ENCODE data around the gene MAP1LC3A. TPM values are rescaled to one million over a fixed set of nuclear protein-coding genes. Genes with fewer than 3 reads are reported as not detected.

The MAP1LC3A gene
- total and polyA plus RNA-seq, 2 donors (not counting 3 experiments of a cell fraction or from before 2014, with no cell fraction given): 32.1 to 39.8 TPM

DNA sequence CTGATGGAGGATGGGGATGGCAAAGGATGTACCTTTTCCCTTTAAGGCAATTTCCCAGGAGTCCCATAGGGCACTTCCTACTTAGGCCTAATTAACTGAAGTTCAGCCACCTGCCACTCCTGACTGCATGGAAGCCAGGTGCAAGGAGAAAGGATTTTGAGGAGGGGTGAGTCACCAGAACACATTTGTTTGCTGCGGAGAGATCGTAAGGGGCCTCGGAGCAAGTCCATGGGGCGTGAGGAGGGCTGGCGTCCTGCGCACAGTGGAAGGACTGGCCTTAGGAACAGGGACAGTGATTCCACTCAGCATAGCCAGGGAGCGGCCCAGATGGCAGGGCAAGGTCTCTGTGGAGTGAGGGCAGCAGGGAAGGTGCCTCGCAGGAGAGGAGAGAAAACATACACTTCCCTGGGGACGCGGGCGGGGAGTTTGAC lies 11.8 kb upstream of the MAP1LC3A start:
- intact Hi-C loops (cut with micrococcal nuclease) (no loop called here), dilution Hi-C loops (cut with MboI; ENCODE audit: extremely low pct_ligation_motif_present, low sequenced_read_pairs) (no loop called here)
- CTCF ChIA-PET: interaction anchor here (1.0 to 1.2 kb wide), 2 partner anchors 16 to 223 kb away, joined by 4 read pairs; no protein-coding TSS in a partner anchor
- TF ChIP-seq EZH2 (IDR thresholded peaks at IDR 0.05; ENCODE audit: borderline replicate concordance, low read depth, low read length, severe bottlenecking): no peak
- no peak for TF ChIP-seq FOS (IDR thresholded peaks at IDR 0.05; ENCODE audit: borderline replicate concordance, insufficient read depth, low read length)
- TF ChIP-seq POLR2A (IDR thresholded peaks at IDR 0.05; ENCODE audit: low read depth, low read length): no peak
- no peak for TF ChIP-seq CTCF (IDR thresholded peaks at IDR 0.05; ENCODE audit: extremely low read depth in 1 of 2, insufficient read depth in 1 of 2, low read depth in 1 of 2, low read length in 2 of 2)
- TF ChIP-seq POLR2AphosphoS5 (IDR thresholded peaks at IDR 0.05; ENCODE audit: insufficient read depth, low read depth, low read length): no peak
- TF ChIP-seq GATA2 (IDR thresholded peaks at IDR 0.05; ENCODE audit: insufficient read depth, insufficient read length, low read depth, low read length): no peak
- TF ChIP-seq, protein P1, sequence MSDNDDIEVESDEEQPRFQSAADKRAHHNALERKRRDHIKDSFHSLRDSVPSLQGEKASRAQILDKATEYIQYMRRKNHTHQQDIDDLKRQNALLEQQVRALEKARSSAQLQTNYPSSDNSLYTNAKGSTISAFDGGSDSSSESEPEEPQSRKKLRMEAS (IDR thresholded peaks at IDR 0.05; ENCODE audit: insufficient read depth, insufficient read length): no peak
- TF ChIP-seq MYC (IDR thresholded peaks at IDR 0.05; ENCODE audit: low read depth, low read length): no peak
- no peak for TF ChIP-seq JUN (IDR thresholded peaks at IDR 0.05; ENCODE audit: borderline replicate concordance, insufficient read depth, insufficient read length, low read depth)
- Histone ChIP-seq H3K27me3 (ENCODE audit: control insufficient read depth in 2 of 2, insufficient read depth in 2 of 2, low read length in 2 of 2) (no peaks in the 10 kb centered on the region), H3K79me2 (ENCODE audit: control insufficient read depth, insufficient read depth, low read length) (no peaks in the 10 kb centered on the region), H3K9me1 (replicated peaks; ENCODE audit: control insufficient read depth, extremely low read depth, insufficient read depth, low read length) (no peaks in the 10 kb centered on the region), H3K9ac (replicated peaks; ENCODE audit: extremely low read depth, insufficient read depth, low read length) (no peak overlapping the region), H2AFZ (ENCODE audit: low read depth, low read length) (no peak overlapping the region), H3K27ac (ENCODE audit: insufficient read depth, low read depth, low read length) (no peak overlapping the region), H3K4me2 (ENCODE audit: insufficient read depth, low read length) (no peak overlapping the region), H3K9me3 (replicated peaks; ENCODE audit: control insufficient read depth, insufficient read depth, low read length) (no peaks in the 10 kb centered on the region), H3K4me3 (replicated peaks in 1 of 3; ENCODE audit: insufficient read depth in 1 of 3, low read depth in 1 of 3, low read length in 3 of 3) (no peak overlapping the region), H3K36me3 (ENCODE audit: control insufficient read depth in 2 of 2, extremely low read depth in 1 of 2, insufficient read depth in 2 of 2, low read length in 2 of 2) (peaks cover 0 to 3% of the 10 kb centered on the region in 2 experiments), H3K4me1 (ENCODE audit: control insufficient read depth, extremely low read depth, insufficient read depth, low read length) (no peaks in the 10 kb centered on the region), H4K20me1 (replicated peaks; ENCODE audit: control insufficient read depth, extremely low read depth, insufficient read depth, low read length) (no peaks in the 10 kb centered on the region)
- POLR2A ChIA-PET: no interaction called here
- DNase-seq (ENCODE audit: low read depth, low spot score) (no peak), FAIRE-seq (no peak)
- BruUV-seq (replicated peaks): no TSS peak

Data from endothelial cell of umbilical vein (primary cell).